AG09319 (cell line): ENCODE results near the gene RRP1.

ENCODE experiments used
- DNase-seq: peaks from one replicate; pipeline ENCODE4 v3.0.0-alpha.2; 2010; ENCODE audit warnings: low read depth; ENCODE audit errors: extremely low read depth
- CTCF ChIP-seq: IDR thresholded peaks from 2 replicates; pipeline ENCODE4 v1.5.1; 2011; ENCODE audit warnings: low read depth, mild to moderate bottlenecking, inconsistent platforms, low read length, moderate library complexity

Gene RRP1

GRCh38 chr21:43760391-43760958 lies 28.9 kb upstream of the RRP1 start:
- DNase-seq = no peak
- TF ChIP-seq CTCF = no peak

GRCh38 chr21:43761886-43762285 lies 27.5 kb upstream of the RRP1 start:
- TF ChIP-seq CTCF = no peak
- no peak for DNase-seq

GRCh38 chr21:43762303-43763128 lies 26.9 kb upstream of the RRP1 start:
- no peak for DNase-seq
- TF ChIP-seq CTCF = no peak

- no peak for DNase-seq
Observed at GRCh38 chr21:43763901-43764523, 25.4 kb upstream of the RRP1 start.

GRCh38 chr21:43764576-43765495 lies 24.5 kb upstream of the RRP1 start:
- TF ChIP-seq CTCF = no peak
- no peak for DNase-seq

More at GRCh38 chr21:43763901-43764523, 25.4 kb upstream of the RRP1 start:
- TF ChIP-seq CTCF = no peak

GRCh38 chr21:43766734-43767497 lies 22.5 kb upstream of the RRP1 start:
- no peak for TF ChIP-seq CTCF
- no peak for DNase-seq
